Smooth muscle cell of trachea (primary cell): Measurements from ENCODE around the gene MAGEA9. TPM values are rescaled to one million over a fixed set of nuclear protein-coding genes. Genes with fewer than 3 reads are reported as not detected.

ENCODE experiments used
- total RNA-seq: library from RNA; depleted of rRNA; stranded (reverse); fragments of >200 nt; gene quantifications from 2 replicates; pipeline ENCODE4 v1.2.1, GENCODE V29; 2014

MAGEA9 gene
- not detected in 2 replicates for total RNA-seq

GRCh38 chrX:149781727-149782126 is at the start of gene MAGEA9:
Gene MAGEA9, plus strand, starts transcription at chrX:149781930. Its CDS starts 4,281 bp downstream, at chrX:149786211.

DNA sequence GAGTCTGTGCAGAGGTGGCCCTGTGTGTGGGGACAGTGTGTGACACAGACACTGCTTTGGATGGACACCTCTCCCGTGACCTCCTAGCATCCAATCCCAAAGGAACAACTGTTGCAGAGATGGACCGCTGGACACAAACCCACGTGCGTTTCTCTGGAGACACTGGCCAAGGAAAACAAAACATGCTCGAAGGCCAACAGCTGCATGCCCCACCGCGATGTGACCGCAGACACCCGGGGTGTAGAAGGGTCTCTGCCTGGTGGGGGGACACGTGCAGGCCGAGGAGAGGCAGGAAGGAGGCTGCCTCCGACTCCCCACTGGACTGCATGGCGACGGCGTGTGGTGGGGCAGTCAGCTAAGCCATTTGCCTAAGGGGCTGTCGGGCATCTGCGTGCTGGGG is 8.0 kb upstream of the MAGEA9 start, which contains the start of gene HSFX1:
TSS of gene HSFX1 (plus strand) at position 301 of the 400 bp plus-strand sequence. CDS start 614 bp downstream, outside the sequence.

Other genes starting within 250 kb of the MAGEA9 start
- 16.2 and 20.9 TPM in 2 replicates for gene EOLA1, start 240.9 kb upstream of the MAGEA9 start, total RNA-seq
- gene HSFX3, start 232.0 kb upstream of the MAGEA9 start, total RNA-seq: not detected in 2 replicates
- gene MAGEA9B, start 194.5 kb upstream of the MAGEA9 start, total RNA-seq: not detected in 2 replicates
- not detected in 2 replicates for gene HSFX2, start 186.6 kb upstream of the MAGEA9 start, total RNA-seq
- gene TMEM185A, start 150.1 kb upstream of the MAGEA9 start, total RNA-seq: 16.4 and 17.7 TPM in 2 replicates
- gene MAGEA11, start 69.9 kb upstream of the MAGEA9 start, total RNA-seq: under 0.01 TPM in 1 of 2 replicates, not detected in the other
- 0.87 and 2.0 TPM in 2 replicates for gene HSFX1, start 7.9 kb upstream of the MAGEA9 start, total RNA-seq
- not detected in 2 replicates for gene MAGEA8, start 99.3 kb downstream of the MAGEA9 start, total RNA-seq
- gene HSFX4, start 147.6 kb downstream of the MAGEA9 start, total RNA-seq: not detected in 2 replicates
- gene EOLA2, start 156.6 kb downstream of the MAGEA9 start, total RNA-seq: 18.5 and 19.7 TPM in 2 replicates